DMS 273 treated with DMSO at 0.1 percent for 48 hours (cell line): ENCODE measurements around the gene FGF7.
"Not testable (repeated sequence)": the region's sequence is repeated elsewhere in the genome, so short reads cannot be mapped to it uniquely, and the experiment has no call there.

Experiments used
- DNase-seq: peaks from one replicate; lab custom pipeline; 2025; lab: John Stamatoyannopoulos, UW

FGF7 gene

GRCh38 chr15:49494842-49495241 lies 71.8 kb downstream of the FGF7 start:
- DNase-seq: no peak

GRCh38 chr15:49495993-49496753 lies 73.1 kb downstream of the FGF7 start:
- no peak for DNase-seq

GRCh38 chr15:49501586-49501985 lies 78.5 kb downstream of the FGF7 start:
- DNase-seq: no peak

GRCh38 chr15:49506341-49506740 lies 83.3 kb downstream of the FGF7 start:
- no peak for DNase-seq

GRCh38 chr15:49507261-49507660 lies 84.2 kb downstream of the FGF7 start:
- DNase-seq: no peak

DNA sequence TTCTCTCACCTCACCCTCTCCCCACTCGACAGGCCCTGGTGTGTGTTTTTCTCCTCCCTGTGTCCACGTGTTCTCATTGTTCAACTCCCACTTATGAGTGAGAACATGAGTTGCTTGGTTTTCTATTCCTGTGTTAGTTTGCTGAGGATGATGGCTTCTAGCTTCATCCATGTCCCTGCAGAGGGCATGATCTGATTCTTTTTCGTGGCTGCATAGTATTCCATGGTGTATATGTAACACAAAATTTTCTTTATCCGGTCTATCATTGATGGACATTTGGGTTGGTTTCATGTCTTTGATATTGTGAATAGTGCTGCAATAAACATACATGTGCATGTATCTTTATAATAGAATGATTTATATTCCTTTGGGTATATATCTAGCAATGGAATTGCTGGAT lies 89.7 kb downstream of the FGF7 start:
- not testable (repeated sequence) for DNase-seq

DNA sequence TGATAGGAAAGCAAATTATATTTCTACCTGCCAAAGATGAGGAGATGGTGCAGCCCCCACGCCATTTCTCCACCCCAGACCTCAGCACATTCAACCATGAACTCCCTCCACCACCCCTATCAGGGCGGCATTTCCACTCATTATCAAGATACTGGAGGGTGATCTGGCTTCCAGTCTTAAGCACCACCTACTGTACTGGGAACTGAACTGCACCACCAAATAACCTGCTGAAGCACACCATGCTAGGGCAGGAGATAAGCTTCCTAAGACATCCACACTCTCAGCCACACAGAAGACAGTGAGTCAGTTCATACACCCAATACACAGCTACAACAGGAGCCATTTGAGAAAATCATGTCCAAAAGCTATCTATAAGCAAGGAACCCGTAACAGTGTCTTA lies 98.8 kb downstream of the FGF7 start:
- DNase-seq: no peak

DNA sequence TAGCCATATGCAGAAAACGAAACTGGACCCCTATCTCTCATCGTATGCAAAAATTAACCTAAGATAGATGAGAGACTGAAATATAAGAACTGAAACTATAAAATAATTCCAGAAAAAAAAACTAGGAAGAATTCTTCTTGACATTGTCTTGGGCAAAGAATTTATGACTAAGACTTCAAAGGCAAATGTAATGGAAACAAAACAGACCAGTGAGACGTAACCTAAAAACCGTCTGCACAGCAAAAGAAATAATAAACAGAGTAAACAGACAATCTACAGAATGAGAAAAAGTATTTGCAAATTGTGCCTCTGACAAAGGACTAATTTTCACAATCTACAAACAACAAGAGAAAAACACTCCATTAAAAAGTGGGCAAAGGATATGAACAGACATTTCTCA lies 105.2 kb downstream of the FGF7 start:
- no peak for DNase-seq

DNA sequence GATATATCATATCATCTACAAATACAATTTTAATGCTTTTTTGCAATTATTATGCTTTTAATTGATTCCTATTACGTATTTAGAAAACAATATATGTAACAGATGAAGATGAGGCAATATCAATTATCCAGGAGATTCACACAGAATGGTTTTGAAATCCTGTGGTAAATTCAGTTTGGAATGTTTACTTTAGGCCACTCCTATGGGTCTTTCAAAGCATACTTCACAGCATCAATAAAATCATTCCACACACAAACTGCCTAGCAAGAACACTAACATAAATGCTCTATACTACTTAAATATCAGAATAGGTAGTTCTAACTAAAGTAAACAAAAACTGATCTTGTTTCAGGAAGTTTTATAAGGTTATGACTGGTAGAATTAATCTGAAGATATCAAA lies 107.0 kb downstream of the FGF7 start:
- no peak for DNase-seq
